Measurements from ENCODE around the gene SMIM28.

The SMIM28 gene

GRCh38 chr6:138416206-138416605, 38.5 kb downstream of the SMIM28 start:
- Histone ChIP-seq H3K4me3 (ENCODE audit: low read depth, low read length, poor library complexity, severe bottlenecking) (no peak overlapping the region), H2AFZ (ENCODE audit: low read length) (no peak overlapping the region), H3K27ac (ENCODE audit: low read depth, low read length, poor library complexity, severe bottlenecking) (no peak overlapping the region), H3K4me2 (ENCODE audit: low read length) (no peak overlapping the region), H4K20me1 (ENCODE audit: insufficient read depth, low read length) (no peaks in the 10 kb centered on the region), H3K9ac (ENCODE audit: low read length) (no peak overlapping the region), H3K4me1 (ENCODE audit: insufficient read depth, low read length, severe bottlenecking) (no peaks in the 10 kb centered on the region), H3F3A (ENCODE audit: insufficient read depth, low read length) (no peaks in the 10 kb centered on the region), H3K36me3 (ENCODE audit: insufficient read depth, low read length) (peaks cover 26% of the 10 kb centered on the region), H3K27me3 (ENCODE audit: insufficient read depth, low read length) (no peaks in the 10 kb centered on the region), H3K9me2 (ENCODE audit: low read depth, low read length) (no peaks in the 10 kb centered on the region), H3K79me2 (ENCODE audit: insufficient read depth, low read length) (no peaks in the 10 kb centered on the region), H3K9me3 (ENCODE audit: low read length) (no peaks in the 10 kb centered on the region)
- TF ChIP-seq EZH2 (IDR thresholded peaks at IDR 0.05; ENCODE audit: borderline replicate concordance, low read length): no peak

- no peaks in the 10 kb centered on the region for H3F3A ChIP-seq (ENCODE audit: insufficient read depth, low read length)
- TF ChIP-seq CTCF (IDR thresholded peaks at IDR 0.05; ENCODE audit: low read length) (no peak), EZH2 (IDR thresholded peaks at IDR 0.05; ENCODE audit: borderline replicate concordance, low read length) (no peak)
- H3K4me2 ChIP-seq (ENCODE audit: low read length): no peak overlapping the region
- no peak overlapping the region for H2AFZ ChIP-seq (ENCODE audit: low read length)
- H3K4me3 ChIP-seq (ENCODE audit: low read depth, low read length, poor library complexity, severe bottlenecking): no peak overlapping the region
- H3K27ac ChIP-seq (ENCODE audit: low read depth, low read length, poor library complexity, severe bottlenecking): no peak overlapping the region
- H3K27me3 ChIP-seq (ENCODE audit: insufficient read depth, low read length): no peaks in the 10 kb centered on the region
- H3K9me3 ChIP-seq (ENCODE audit: low read length): no peaks in the 10 kb centered on the region
- H4K20me1 ChIP-seq (ENCODE audit: insufficient read depth, low read length): no peaks in the 10 kb centered on the region
- H3K36me3 ChIP-seq (ENCODE audit: insufficient read depth, low read length): peaks cover 14% of the 10 kb centered on the region
- H3K79me2 ChIP-seq (ENCODE audit: insufficient read depth, low read length): no peaks in the 10 kb centered on the region
- no peak overlapping the region for H3K9ac ChIP-seq (ENCODE audit: low read length)
- no peaks in the 10 kb centered on the region for H3K4me1 ChIP-seq (ENCODE audit: insufficient read depth, low read length, severe bottlenecking)
- H3K9me2 ChIP-seq (ENCODE audit: low read depth, low read length): no peaks in the 10 kb centered on the region
Measured at GRCh38 chr6:138417493-138418117, 39.9 kb downstream of the SMIM28 start.

GRCh38 chr6:138418118-138418742, 40.5 kb downstream of the SMIM28 start:
- no peaks in the 10 kb centered on the region for H3K9me3 ChIP-seq (ENCODE audit: low read length)
- H3K4me1 ChIP-seq (ENCODE audit: insufficient read depth, low read length, severe bottlenecking): no peaks in the 10 kb centered on the region
- H3K4me2 ChIP-seq (ENCODE audit: low read length): no peak overlapping the region
- H3K79me2 ChIP-seq (ENCODE audit: insufficient read depth, low read length): no peaks in the 10 kb centered on the region
- no peaks in the 10 kb centered on the region for H3K9me2 ChIP-seq (ENCODE audit: low read depth, low read length)
- peaks cover 8% of the 10 kb centered on the region for H3K36me3 ChIP-seq (ENCODE audit: insufficient read depth, low read length)
- H3K27ac ChIP-seq (ENCODE audit: low read depth, low read length, poor library complexity, severe bottlenecking): no peak overlapping the region
- H3K27me3 ChIP-seq (ENCODE audit: insufficient read depth, low read length): no peaks in the 10 kb centered on the region
- H3K4me3 ChIP-seq (ENCODE audit: low read depth, low read length, poor library complexity, severe bottlenecking): no peak overlapping the region
- H2AFZ ChIP-seq (ENCODE audit: low read length): no peak overlapping the region
- TF ChIP-seq CTCF (IDR thresholded peaks at IDR 0.05; ENCODE audit: low read length) (no peak), EZH2 (IDR thresholded peaks at IDR 0.05; ENCODE audit: borderline replicate concordance, low read length) (no peak)
- no peak overlapping the region for H3K9ac ChIP-seq (ENCODE audit: low read length)
- H4K20me1 ChIP-seq (ENCODE audit: insufficient read depth, low read length): no peaks in the 10 kb centered on the region
- H3F3A ChIP-seq (ENCODE audit: insufficient read depth, low read length): no peaks in the 10 kb centered on the region

- no peaks in the 10 kb centered on the region for H3K9me2 ChIP-seq (ENCODE audit: low read depth, low read length)
- H3F3A ChIP-seq (ENCODE audit: insufficient read depth, low read length): no peaks in the 10 kb centered on the region
- H3K27me3 ChIP-seq (ENCODE audit: insufficient read depth, low read length): no peaks in the 10 kb centered on the region
- H3K79me2 ChIP-seq (ENCODE audit: insufficient read depth, low read length): no peaks in the 10 kb centered on the region
- H3K9me3 ChIP-seq (ENCODE audit: low read length): no peaks in the 10 kb centered on the region
- no peak overlapping the region for H3K27ac ChIP-seq (ENCODE audit: low read depth, low read length, poor library complexity, severe bottlenecking)
- H3K4me1 ChIP-seq (ENCODE audit: insufficient read depth, low read length, severe bottlenecking): no peaks in the 10 kb centered on the region
- no peak overlapping the region for H3K9ac ChIP-seq (ENCODE audit: low read length)
- TF ChIP-seq EZH2 (IDR thresholded peaks at IDR 0.05; ENCODE audit: borderline replicate concordance, low read length) (no peak), CTCF (IDR thresholded peaks at IDR 0.05; ENCODE audit: low read length) (no peak)
- no peaks in the 10 kb centered on the region for H3K36me3 ChIP-seq (ENCODE audit: insufficient read depth, low read length)
- no peak overlapping the region for H3K4me2 ChIP-seq (ENCODE audit: low read length)
- no peaks in the 10 kb centered on the region for H4K20me1 ChIP-seq (ENCODE audit: insufficient read depth, low read length)
- no peak overlapping the region for H2AFZ ChIP-seq (ENCODE audit: low read length)
- no peak overlapping the region for H3K4me3 ChIP-seq (ENCODE audit: low read depth, low read length, poor library complexity, severe bottlenecking)
Measured at GRCh38 chr6:138419766-138420165, 42.1 kb downstream of the SMIM28 start.
